GM18861 (cell line): ENCODE measurements around the gene ZNF23.

Source experiments
- ATAC-seq: cut with Tn5 transposase; IDR thresholded peaks from one replicate; pipeline ENCODE4 v1.9.1; 2021; ENCODE audit not compliant: unreplicated experiment

The ZNF23 gene

GRCh38 chr16:71399801-71400563, 62.1 kb downstream of the ZNF23 start:
- ATAC-seq, result no peak
